Measurements from ENCODE around the gene AEBP2. TPM values are rescaled to one million over a fixed set of nuclear protein-coding genes. Genes with fewer than 3 reads are reported as not detected.

AEBP2 gene
- total and polyA plus RNA-seq, 2 of the 8 experiments (the other 6 are each of a cell fraction or from before 2014, with no cell fraction given), result 13.6 to 61.4 TPM

GRCh38 chr12:19390051-19390598, 49.2 kb upstream of the AEBP2 start:
- DNase-seq (ENCODE audit: low read depth in 1 of 2, low spot score in 2 of 2) (no peak), FAIRE-seq (no peak)
- H3K36me3 ChIP-seq (ENCODE audit: control insufficient read depth in 2 of 4, insufficient read depth in 4 of 4, low read length in 3 of 4), result no peaks in the 10 kb centered on the region
- no peak overlapping the region for H3K18ac ChIP-seq (ENCODE audit: extremely low read depth, low read length)
- no peak overlapping the region for H4K8ac ChIP-seq (ENCODE audit: extremely low read depth, insufficient read depth, low read length)
- H2BK5ac ChIP-seq (ENCODE audit: low read depth, low read length), result no peak overlapping the region
- no peak overlapping the region for H3K27ac ChIP-seq (ENCODE audit: low read depth, low read length)
- 89% methylated on average over 3 of the region's 3 CpGs; no CpG with 5 or more reads in 1 of the 2 experiments for WGBS, 2 experiments (ENCODE audit: extremely low coverage in 1 of 2, insufficient coverage in 1 of 2, insufficient read length in 1 of 2, insufficient replicate concordance in 2 of 2, low coverage in 1 of 2, low lambda C conversion rate in 2 of 2, missing lambda C conversion rate in 1 of 2)
- no peak overlapping the region for H3K4ac ChIP-seq (replicated peaks; ENCODE audit: insufficient read length, low read depth, low read length)
- no peak overlapping the region for H2BK120ac ChIP-seq (replicated peaks; ENCODE audit: low read depth, low read length)
- no peak overlapping the region for H2AK5ac ChIP-seq (ENCODE audit: low read depth, low read length)
- H3K56ac ChIP-seq (replicated peaks; ENCODE audit: insufficient read length, low read depth, low read length), result no peak overlapping the region
- H2BK12ac ChIP-seq (ENCODE audit: low read depth, low read length), result no peak overlapping the region
- no peaks in the 10 kb centered on the region for H3K79me1 ChIP-seq (ENCODE audit: low read depth, low read length)
- H2BK15ac ChIP-seq (ENCODE audit: low read length), result no peak overlapping the region
- H3K23ac ChIP-seq (ENCODE audit: insufficient read length), result no peak overlapping the region
- no peak overlapping the region for H3K4me3 ChIP-seq (ENCODE audit: extremely low read depth in 1 of 4, insufficient read depth in 2 of 4, low read depth in 3 of 4, low read length in 4 of 4)
- no peaks in the 10 kb centered on the region for H3K4me1 ChIP-seq (replicated peaks in 1 of 4; ENCODE audit: control insufficient read depth in 3 of 4, insufficient read depth in 4 of 4, low read length in 3 of 4)
- CTCF ChIA-PET (ENCODE audit: partially characterized antibody), result interaction anchor here (0.6 to 1.5 kb wide), 3 partner anchors 12 to 30 kb away, joined by 3 to 5 read pairs (median 4); no protein-coding TSS in a partner anchor
- no peak overlapping the region for H4K5ac ChIP-seq (ENCODE audit: insufficient read length, low read depth, low read length)
- H3K4me2 ChIP-seq (ENCODE audit: insufficient read depth in 1 of 2, low read depth in 2 of 2, low read length in 2 of 2), result no peak overlapping the region
- H2AFZ ChIP-seq (ENCODE audit: low read length), result no peak overlapping the region
- H3K23me2 ChIP-seq (ENCODE audit: low read depth, low read length), result no peaks in the 10 kb centered on the region
- no peak overlapping the region for H3K14ac ChIP-seq (ENCODE audit: insufficient read length)
- no peak overlapping the region for H2BK20ac ChIP-seq (ENCODE audit: low read length)
- no peaks in the 10 kb centered on the region for H4K20me1 ChIP-seq (replicated peaks in 1 of 2; ENCODE audit: control insufficient read depth in 1 of 2, insufficient read depth in 2 of 2, low read length in 2 of 2)
- POLR2A ChIA-PET (ENCODE audit: partially characterized antibody), result interaction anchor here (0.7 to 1.5 kb wide), 2 partner anchors 13 to 150 kb away, joined by 3 read pairs; no protein-coding TSS in a partner anchor
- no peaks in the 10 kb centered on the region for H3K79me2 ChIP-seq (ENCODE audit: control insufficient read depth in 1 of 2, insufficient read depth in 2 of 2, low read length in 2 of 2)
- H4K91ac ChIP-seq (replicated peaks; ENCODE audit: insufficient read length, low read length), result no peak overlapping the region
- H3K9ac ChIP-seq (replicated peaks in 1 of 4; ENCODE audit: extremely low read depth in 1 of 4, low read depth in 3 of 4, low read length in 3 of 4), result no peak overlapping the region
- no peaks in the 10 kb centered on the region; a peak in 1 of 4 replicates for H3K9me3 ChIP-seq (ENCODE audit: insufficient read depth in 2 of 2, low read depth in 1 of 2, low read length in 1 of 2)
- H3K27me3 ChIP-seq (replicated peaks in 1 of 4; ENCODE audit: control insufficient read depth in 3 of 4, extremely low read depth in 1 of 4, insufficient read depth in 3 of 4, low read length in 3 of 4), result no peaks in the 10 kb centered on the region
- TF ChIP-seq CREB1 (IDR thresholded peaks at IDR 0.05) (no peak), PHF8 (conservative IDR thresholded peaks at IDR 0.05; ENCODE audit: low read depth, low read length) (no peak), TAF7 (optimal IDR thresholded peaks at IDR 0.05; ENCODE audit: borderline replicate concordance, low read depth, low read length) (no peak), POU5F1 (IDR thresholded peaks at IDR 0.05; ENCODE audit: low read depth, low read length) (no peak), BCL11A (IDR thresholded peaks at IDR 0.05; ENCODE audit: low read depth in 2 of 2, low read length in 2 of 2) (no peak), POLR2AphosphoS5 (IDR thresholded peaks at IDR 0.05; ENCODE audit: low read depth, low read length) (no peak), CTBP2 (IDR thresholded peaks at IDR 0.05; ENCODE audit: borderline replicate concordance, insufficient read depth, insufficient read length, low read length) (no peak), TBP (IDR thresholded peaks at IDR 0.05; ENCODE audit: low read depth, low read length) (no peak), ATF3 (IDR thresholded peaks at IDR 0.05; ENCODE audit: insufficient read depth, low read depth, low read length) (no peak), RAD21 (IDR thresholded peaks at IDR 0.05 in 1 of 2, conservative IDR thresholded peaks at IDR 0.05 in 1 of 2; ENCODE audit: low read depth in 2 of 2, low read length in 2 of 2) (no peak), NANOG (IDR thresholded peaks at IDR 0.05; ENCODE audit: insufficient read depth, low read depth, low read length, poor library complexity, severe bottlenecking) (no peak), JUND (IDR thresholded peaks at IDR 0.05; ENCODE audit: low read length) (no peak), SP2 (IDR thresholded peaks at IDR 0.05; ENCODE audit: low read length) (no peak)

Measured in H1 (cell line).